ENCODE data around the gene RCBTB1.

Gene RCBTB1

DNA sequence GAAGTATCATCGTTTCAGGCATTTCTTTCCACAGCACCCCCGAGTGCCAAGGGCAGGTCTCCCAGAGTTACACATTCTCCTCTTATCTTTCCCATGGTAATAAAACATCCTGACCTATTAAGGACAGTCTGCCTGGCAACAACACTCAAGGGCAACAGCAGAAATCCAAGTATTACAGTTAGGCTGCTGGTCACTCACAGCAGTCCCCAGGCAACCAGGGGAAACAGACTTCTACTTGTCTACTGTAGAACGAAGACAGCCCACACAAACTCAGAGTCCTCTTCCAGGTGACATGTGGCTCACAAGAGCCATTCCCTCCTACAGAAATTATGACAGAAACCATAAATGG is 24.3 kb downstream of the RCBTB1 start:
- no peak for DNase-seq (ENCODE audit: low read depth in 2 of 2, low spot score in 1 of 2)

DNA sequence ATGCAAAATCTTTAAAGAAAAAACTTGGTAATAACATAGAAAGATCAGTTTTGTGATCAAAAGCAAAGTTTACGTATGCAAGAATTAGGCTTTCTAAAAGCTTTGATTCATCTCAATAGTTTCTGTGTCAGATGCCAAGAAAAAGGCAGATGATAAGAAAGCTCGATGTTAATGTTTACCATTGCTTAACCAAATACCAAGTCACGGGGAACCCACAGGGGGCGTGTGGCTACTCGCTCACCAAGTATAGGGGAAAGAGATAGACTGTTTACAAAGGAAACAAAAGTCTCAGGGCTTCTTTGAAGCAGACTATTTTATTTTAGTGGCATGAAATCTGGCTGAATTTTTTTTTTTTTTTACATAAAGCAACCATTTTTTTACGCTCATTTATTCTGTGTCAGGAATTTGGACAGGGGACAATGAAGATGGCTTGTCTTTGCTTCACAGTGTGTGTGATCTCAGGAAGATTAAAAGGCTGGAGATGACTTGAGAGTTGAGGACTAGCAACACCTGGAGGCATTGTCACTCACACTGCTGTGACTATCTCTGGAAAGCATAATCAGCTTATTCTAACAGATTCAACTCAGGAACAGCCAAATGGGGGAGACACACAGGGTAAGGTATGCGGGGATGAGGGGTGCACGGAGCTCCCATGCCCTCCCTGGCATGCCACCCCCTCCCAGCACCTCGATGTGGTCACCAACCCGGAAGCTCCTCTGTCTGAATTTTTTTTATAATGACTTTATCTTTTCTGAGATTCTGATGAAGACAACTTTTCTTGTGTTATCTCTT is 24.9 kb downstream of the RCBTB1 start:
- no peak for DNase-seq (ENCODE audit: low read depth in 2 of 2, low spot score in 1 of 2)

- DNase-seq (ENCODE audit: low read depth in 2 of 2, low spot score in 1 of 2), result no peak
These were observed 26.4 kb downstream of the RCBTB1 start for GRCh38 chr13:49559006-49559405.

- no peak for DNase-seq (ENCODE audit: low read depth in 2 of 2, low spot score in 1 of 2)
These were observed 31.0 kb downstream of the RCBTB1 start for GRCh38 chr13:49554387-49554786.

DNA sequence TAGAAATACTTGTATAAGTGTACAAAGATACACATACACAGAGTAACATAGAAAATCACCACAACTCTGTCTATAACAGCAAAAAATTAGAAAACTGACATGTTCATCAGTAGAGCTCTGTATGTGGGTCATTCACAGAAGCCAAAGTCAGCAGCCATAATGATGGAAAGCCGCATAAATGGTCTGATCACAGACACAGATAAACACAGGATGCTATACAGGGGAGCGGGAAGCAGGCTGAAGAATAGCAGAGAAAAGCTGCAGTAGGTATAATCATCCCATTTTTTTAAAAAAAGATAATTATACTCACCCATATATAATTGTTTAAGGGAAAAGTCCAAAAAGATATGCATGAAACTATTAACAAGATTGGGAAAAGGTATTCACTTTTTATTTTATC is 31.5 kb downstream of the RCBTB1 start:
- no peak for DNase-seq (ENCODE audit: low read depth in 2 of 2, low spot score in 1 of 2)

GRCh38 chr13:49550942-49551644 is 34.3 kb downstream of the RCBTB1 start:
- DNase-seq (ENCODE audit: low read depth in 2 of 2, low spot score in 1 of 2), result no peak

DNA sequence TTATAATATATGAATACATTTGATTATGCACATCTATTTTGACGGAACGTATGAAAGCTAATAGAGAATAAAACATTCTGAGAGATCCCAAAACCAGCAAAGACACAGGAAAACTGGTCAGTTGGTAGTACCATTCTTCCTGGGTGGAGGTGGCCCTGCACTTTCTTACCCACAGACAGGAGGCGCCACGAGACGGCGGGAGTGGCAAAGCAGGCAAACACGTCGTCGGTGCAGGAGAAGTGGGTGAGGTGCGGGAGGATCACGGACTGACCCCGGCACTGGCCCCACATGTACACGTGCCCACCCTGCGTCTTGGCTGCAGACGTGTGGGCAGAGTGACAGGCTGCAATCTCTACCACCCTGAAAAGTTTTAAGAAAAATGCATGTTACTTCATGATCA is 36.1 kb downstream of the RCBTB1 start:
- DNase-seq (ENCODE audit: low read depth in 2 of 2, low spot score in 1 of 2), result no peak

GRCh38 chr13:49546561-49546960 is 38.8 kb downstream of the RCBTB1 start:
- no peak for DNase-seq (ENCODE audit: low read depth in 2 of 2, low spot score in 1 of 2)

GRCh38 chr13:49545661-49546060 is 39.7 kb downstream of the RCBTB1 start:
- no peak for DNase-seq (ENCODE audit: low read depth in 2 of 2, low spot score in 1 of 2)

- DNase-seq (ENCODE audit: low read depth in 2 of 2, low spot score in 1 of 2), result no peak
These were observed 41.7 kb downstream of the RCBTB1 start for GRCh38 chr13:49543656-49544055.

DNA sequence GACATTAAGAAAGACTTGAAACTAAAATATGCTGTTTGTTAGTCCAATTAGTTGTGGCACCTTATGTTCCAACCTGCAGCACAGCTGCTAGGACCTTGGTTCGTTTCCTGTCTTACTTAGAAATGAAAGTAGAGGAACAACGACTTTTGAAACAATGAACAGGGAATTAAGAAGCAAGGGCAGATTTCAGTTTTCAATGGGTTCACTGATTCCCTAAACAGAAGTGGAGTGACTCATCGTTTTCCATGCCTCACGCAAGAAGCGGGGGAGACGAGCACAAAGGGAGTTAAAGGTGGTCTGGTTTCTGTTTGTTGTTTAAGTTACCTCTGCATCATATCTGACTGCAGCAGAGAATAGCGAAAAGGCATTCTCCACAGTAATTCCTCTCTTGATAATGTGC is 44.8 kb downstream of the RCBTB1 start:
- DNase-seq (ENCODE audit: low read depth in 2 of 2, low spot score in 1 of 2), result no peak

DNA sequence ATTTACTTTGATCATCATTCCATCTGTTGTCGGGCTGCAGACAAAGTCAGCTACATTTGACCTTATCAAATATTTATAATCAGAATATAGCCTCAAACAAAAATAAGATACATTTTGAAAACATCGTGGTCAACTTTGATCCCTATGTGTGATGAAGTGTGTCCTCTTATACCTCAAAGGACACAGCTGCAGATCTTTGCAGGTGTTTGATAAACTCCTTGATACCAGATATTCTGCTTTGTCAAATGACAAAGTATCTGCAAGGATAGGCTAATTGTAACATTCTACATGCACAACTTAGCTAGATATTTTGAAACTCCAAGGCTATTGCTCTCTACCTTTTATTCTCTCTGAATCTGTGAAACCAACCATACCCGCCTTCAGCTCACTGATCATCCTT is 45.6 kb downstream of the RCBTB1 start:
- no peak for DNase-seq (ENCODE audit: low read depth in 2 of 2, low spot score in 1 of 2)

GRCh38 chr13:49539313-49539712 is 46.0 kb downstream of the RCBTB1 start:
- no peak for DNase-seq (ENCODE audit: low read depth in 2 of 2, low spot score in 1 of 2)

DNA sequence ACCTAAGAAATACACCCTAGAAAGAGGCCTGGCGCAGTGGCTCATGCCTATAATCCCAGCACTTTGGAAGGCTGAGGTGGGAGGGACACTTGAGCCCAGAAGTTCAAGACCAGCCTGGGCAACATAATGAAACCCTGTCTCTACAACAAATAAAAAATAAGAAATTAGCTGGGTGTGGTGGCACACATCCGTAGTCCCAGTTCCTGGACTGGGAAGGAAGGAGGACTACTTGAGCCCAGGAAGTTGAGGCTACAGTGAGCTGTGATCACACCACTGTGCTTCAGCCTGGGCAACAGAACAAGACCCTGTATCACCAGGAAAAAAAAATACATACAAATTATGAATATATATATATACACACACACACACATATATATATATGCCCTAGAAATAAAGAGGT is 47.0 kb downstream of the RCBTB1 start:
- no peak for DNase-seq (ENCODE audit: low read depth in 2 of 2, low spot score in 1 of 2)

- no peak for DNase-seq (ENCODE audit: low read depth in 2 of 2, low spot score in 1 of 2)
These were observed 49.0 kb downstream of the RCBTB1 start for GRCh38 chr13:49536144-49536873.

- no peak for DNase-seq (ENCODE audit: low read depth in 2 of 2, low spot score in 1 of 2)
These were observed 51.6 kb downstream of the RCBTB1 start for GRCh38 chr13:49533591-49534269.

DNA sequence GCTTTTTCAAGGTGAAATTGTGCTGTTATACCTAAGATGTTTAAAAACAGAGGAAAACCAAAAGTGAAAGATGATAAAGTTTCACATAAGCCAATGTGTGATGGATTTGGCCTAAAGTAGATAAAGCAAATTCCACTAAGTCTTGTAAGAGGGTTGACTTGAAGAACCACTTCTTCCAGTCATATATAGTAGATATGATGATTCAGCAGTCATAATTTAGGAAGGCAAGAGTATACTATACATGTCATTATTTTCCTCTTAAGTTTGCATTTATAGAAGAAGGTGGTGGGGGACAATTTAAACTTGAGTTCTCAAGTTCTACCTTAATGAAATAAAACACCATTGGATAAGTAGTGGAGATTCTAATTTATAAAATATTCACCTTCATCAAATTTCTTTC is 52.3 kb downstream of the RCBTB1 start:
- no peak for DNase-seq (ENCODE audit: low read depth in 2 of 2, low spot score in 1 of 2)

DNA sequence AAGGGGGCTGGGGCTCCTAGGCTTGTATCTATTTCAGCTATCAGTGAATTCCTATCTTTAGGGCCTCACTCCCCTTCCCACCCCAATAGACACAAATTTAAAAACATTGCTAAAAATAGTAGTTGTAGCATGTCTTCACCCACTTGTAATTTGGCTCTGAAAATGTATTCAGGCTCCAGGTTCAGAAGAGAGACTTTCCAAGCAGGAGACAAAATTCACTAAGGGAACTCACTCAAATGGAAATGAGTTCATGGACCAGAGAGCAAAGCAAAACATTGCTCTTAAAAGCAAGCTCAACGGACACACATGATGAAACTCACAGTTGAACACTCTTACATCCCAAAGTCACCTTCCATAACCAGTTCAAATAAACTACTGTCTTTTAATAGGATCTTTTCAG is 52.8 kb downstream of the RCBTB1 start:
- no peak for DNase-seq (ENCODE audit: low read depth in 2 of 2, low spot score in 1 of 2)

DNA sequence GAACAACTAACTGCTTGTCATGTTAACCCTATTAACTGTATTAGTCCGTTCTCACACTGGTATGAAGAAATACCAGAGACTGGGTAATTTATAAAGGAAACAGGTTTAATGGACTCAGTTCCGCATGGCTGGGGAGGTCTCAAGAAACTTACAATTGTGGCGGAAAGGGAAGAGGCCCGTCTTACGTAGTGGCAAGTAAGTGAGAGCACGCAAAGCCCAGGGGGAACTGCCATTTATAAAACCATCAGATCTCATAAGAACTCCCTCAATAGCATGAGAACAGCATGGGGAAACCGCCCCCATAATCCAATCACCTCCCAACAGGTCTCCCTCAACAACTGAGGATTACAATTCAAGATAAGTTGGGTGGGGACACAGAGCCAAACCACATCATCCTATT is 54.9 kb downstream of the RCBTB1 start:
- DNase-seq (ENCODE audit: low read depth in 2 of 2, low spot score in 1 of 2), result no peak

DNA sequence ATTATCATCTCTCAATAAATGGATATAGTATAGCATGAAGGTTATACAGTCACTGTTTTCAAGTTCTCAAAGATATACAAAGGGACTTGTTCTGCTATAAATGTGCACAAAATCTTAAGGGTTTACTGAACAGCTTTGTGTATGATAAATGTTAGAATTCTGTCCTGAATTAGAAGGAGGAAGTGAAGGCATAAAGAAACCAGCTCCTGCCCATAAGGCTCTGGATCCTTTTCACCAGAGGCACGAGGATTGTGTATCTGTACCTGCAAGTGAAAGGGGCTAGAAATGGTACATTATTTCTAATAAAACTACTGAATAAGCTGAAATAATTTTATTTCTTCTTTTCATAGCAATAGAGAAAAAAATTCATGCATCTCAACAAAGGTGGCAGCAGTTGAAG is 57.2 kb downstream of the RCBTB1 start:
- no peak for DNase-seq (ENCODE audit: low read depth in 2 of 2, low spot score in 1 of 2)

GRCh38 chr13:49527123-49527522 is 58.2 kb downstream of the RCBTB1 start:
- DNase-seq (ENCODE audit: low read depth in 2 of 2, low spot score in 1 of 2), result no peak
